Epithelial cell of prostate (primary cell): ENCODE results near the gene NCOA1.

Experiments
- DNase-seq: peaks from one replicate; pipeline ENCODE4 v3.0.0-alpha.2; 2011; ENCODE audit warnings: low read depth, low spot score
- H3K27ac ChIP-seq: fragments of 450-650 bp; 2 replicates; pipeline ENCODE4 v1.5.1; 2017; ENCODE audit warnings: mild to moderate bottlenecking

Gene NCOA1

DNA sequence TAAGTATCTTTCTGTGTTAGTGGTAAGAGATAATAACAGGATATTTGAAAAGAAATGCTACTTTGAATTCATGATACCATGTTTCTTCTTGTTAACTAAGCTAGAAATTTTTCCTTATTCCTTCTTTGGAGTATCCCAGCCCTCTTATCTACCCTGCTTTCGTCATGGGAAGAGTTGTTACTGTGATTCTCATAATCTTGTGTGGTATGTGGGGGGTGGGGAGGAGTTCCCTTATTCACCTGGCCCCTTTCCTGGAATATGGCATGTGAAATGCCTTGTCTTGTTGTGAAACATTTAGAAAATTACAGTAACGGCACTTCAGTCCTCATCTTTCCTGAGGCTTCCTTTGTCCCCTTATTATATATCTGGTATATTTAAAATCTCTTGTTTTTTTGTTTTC, 129.9 kb downstream of the NCOA1 start:
- no peak for DNase-seq
- no peak overlapping the region for H3K27ac ChIP-seq

DNA sequence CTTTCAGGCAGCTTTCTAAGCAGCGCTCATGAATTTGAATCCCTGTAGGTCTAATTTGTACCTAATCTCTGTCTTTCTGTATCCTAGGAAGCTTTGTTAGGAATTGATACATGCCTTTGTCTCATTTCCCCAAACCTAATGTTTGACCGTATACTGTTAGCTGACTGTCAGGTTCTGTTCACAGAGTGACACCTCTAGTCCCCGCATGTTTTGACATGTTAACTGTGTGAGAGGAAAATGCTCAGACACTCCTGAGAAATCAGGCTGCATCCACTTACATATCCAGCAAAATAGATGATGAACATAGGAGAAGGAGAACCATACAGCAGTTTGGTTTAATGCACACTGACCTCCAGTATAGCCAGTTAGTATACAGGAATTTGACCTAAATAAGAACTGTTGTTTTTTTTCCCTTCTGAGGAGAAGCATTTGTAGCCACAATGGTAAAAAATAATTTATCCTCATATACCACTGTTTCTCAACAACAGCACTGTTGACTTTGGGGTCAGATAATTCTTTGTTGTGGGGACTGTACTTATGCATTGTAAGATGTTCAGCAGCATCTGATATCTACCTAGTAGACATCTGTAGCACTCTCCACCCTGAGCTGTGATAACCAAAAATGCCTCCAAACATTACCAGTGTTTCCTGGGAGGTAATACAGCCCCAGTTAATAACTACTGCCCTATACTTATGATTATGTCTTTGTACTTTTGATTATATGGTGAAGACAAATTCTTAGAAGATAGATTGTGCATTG, 130.9 kb downstream of the NCOA1 start:
- DNase-seq = no peak
- no peak overlapping the region for H3K27ac ChIP-seq

DNA sequence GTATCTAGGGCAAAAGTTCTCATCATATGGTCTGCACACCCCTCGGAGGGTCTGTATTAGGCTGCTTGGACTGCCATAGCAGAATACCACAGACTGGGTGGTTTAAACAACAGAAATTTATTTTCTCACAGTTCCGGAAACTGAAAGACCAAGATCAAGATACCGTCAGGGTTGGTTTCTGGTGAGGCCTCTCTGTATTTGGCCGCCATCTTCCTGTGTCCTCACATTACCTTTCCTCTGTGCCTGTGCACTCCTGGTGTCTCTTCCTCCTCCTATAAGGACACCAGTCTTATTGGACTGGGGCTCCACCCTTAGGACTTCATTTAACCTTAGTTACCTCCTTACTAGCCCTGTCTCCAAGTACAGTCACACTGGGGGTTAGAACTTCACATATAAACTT, 132.5 kb downstream of the NCOA1 start:
- no peak for DNase-seq
- H3K27ac ChIP-seq = no peak overlapping the region

DNA sequence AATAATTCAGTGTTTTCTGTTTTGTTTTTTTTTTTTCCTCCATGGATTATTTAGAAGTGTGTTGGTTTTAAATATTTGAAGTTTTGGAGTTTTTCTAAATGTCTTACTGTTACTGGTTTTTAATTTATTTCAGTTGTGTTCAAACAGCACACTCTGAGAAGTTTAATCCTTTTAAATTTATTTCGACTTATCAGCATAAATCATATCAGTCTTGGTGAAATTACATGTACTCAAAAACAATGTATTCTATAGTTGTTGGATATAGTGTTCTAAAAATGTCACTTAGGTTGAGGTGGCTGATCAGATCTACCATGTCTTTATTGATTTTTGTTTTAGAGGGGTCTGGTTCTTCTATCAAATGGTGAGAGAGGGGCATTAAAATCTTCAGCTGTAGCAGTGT, 134.7 kb downstream of the NCOA1 start:
- no peak for DNase-seq
- no peak overlapping the region for H3K27ac ChIP-seq

DNA sequence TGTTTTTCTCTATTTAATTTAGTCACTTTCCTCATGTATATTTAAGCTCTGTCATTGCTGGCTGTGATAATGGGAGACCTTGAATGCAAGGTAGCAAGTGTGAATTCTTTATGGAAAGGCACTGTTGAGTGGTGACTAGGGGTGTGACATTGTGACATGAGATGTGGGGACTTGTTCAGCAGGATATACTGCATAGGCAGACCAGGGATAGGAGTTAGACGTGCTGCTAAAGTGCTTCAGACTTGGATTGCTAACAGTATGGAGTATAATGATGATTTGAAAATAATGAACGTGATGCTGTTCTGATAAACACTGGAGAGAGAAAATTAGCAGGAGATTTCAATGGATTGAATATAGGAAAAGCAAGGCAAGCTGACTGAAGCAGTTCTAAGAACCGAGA, 135.1 kb downstream of the NCOA1 start:
- no peak for DNase-seq
- H3K27ac ChIP-seq = no peak overlapping the region

DNA sequence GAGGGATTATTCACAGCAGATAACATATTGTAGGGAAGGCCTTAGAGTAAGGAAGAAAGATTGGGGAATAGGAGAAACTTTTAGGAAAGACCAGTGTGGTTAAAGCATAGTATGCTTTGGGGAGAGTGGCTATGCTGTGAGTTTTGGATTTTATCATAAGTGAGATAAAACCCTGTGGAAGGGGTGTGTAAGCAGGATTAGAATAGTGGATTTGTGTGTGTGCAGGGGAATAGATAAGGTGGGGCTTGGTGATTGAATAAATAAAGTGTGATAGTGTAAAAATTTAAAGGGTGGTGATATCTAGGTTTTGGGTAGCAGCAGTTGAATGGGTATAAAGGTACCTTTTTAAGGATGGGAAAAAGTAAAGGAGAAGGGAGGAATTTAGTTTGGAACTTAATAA, 137.7 kb downstream of the NCOA1 start:
- H3K27ac ChIP-seq = no peak overlapping the region
- no peak for DNase-seq

DNA sequence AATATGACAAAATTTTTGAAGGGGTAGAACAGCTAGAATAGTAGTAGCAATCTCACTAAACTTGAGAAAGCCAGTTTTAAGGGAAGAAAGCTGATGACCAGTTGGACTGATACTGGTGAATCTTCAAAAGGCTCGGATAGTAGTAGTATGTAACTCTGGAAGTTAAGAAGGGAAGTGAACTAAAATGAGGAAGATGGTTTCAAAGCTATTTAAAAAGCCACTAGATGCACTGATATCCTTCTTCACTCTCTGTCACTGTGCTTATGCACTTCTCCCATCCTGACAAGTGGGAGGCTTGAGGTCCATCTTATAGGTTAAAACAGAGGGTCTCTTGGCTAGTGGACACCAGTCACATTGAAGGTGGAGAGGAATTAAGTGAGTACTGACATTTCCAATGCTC, 141.1 kb downstream of the NCOA1 start:
- no peak overlapping the region for H3K27ac ChIP-seq
- DNase-seq = no peak

DNA sequence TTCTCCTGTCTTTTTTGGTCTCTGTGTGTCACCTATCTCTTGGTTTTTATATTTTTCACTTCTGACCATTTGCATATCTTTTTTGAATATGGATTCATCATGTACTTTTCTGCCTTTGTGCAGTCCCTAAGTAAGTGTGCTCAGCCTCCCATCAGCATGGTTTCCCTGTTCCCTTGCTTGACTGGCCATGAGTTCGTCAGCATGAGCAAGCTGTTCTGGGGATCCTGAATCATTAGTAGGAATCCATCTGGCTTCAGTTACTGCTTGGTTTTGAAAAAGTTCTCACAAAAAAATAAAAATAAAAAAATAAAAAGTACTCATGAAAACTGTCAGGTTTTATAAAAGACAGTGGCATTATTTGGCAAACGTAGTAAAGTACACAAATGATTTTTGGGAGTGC, 144.1 kb downstream of the NCOA1 start:
- no peak for DNase-seq
- no peak overlapping the region for H3K27ac ChIP-seq

DNA sequence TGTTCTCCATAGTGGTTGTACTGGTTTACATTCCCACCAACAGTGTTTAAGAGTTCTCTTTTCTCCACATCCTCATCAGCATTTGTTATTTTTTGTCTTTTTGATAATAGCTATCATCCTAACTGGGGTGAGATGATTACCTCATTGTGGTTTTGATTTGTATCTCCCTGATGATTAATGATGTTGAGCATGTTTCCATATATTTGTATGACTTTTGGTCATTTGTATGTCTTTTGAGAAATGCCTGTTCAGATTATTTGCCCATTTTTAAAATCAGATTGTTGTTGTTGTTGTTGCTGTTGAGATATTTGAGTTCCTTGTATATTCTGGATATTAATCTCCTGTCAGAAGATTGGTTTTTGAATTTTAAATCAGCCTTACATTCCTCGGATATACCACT, 147.5 kb downstream of the NCOA1 start:
- H3K27ac ChIP-seq = no peak overlapping the region
- DNase-seq = no peak

DNA sequence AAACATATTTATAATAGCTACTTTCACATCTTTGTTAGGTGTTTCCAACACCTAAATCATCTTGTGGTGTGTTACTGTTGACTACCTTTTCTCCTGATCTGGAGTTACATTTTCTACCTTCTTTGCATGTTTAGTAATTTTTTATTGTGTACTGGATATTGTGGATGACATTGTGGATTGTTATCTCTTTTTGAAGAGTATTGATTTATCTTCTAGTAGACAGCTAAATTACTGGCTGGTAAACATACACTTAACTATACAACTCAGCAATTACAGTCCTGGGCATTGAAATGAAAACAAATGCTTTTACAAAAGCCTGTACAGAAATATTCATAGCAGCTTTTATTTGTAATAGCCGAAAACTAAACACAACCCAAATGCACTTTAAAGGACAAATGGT, 151.3 kb downstream of the NCOA1 start:
- no peak for DNase-seq
- no peak overlapping the region for H3K27ac ChIP-seq

DNA sequence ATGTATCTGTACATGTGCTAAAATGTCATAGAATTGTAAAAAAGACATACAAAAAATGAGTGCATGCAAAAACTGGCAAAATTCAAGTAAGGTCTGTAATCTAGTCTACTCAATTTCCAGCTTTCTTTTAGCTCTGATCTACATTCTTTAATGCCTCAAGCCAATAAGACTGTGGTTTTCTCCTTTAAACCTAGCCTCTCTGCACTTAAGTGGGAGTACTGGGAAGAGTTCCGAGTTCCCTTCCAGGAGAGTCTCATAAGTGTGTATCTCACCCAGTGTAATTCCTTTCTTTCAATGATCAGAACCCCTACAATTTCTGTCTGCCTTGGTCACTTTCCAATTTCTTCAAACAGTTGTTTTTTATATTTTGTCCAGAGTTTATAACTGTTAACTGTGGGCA, 152.0 kb downstream of the NCOA1 start:
- H3K27ac ChIP-seq = no peak overlapping the region
- DNase-seq = no peak

DNA sequence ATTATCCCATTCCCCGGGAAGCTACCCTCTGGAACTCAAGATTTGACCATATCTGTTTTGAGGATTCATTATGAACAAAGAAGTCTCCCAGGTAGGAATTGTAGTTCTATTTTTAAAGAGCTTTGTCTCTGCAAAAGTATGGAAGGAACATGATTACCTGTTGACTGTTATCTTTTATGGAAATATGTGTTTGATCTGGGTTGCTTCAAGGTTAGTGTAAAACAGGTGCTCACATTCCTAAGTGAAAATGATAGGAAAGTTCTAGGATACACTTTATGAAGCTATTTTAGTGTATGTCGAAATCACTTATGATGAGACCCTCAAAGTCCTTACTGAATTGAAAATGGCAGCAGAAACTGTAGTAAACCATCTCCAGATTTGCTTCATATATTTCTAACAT, 153.0 kb downstream of the NCOA1 start:
- DNase-seq = no peak
- no peak overlapping the region for H3K27ac ChIP-seq

DNA sequence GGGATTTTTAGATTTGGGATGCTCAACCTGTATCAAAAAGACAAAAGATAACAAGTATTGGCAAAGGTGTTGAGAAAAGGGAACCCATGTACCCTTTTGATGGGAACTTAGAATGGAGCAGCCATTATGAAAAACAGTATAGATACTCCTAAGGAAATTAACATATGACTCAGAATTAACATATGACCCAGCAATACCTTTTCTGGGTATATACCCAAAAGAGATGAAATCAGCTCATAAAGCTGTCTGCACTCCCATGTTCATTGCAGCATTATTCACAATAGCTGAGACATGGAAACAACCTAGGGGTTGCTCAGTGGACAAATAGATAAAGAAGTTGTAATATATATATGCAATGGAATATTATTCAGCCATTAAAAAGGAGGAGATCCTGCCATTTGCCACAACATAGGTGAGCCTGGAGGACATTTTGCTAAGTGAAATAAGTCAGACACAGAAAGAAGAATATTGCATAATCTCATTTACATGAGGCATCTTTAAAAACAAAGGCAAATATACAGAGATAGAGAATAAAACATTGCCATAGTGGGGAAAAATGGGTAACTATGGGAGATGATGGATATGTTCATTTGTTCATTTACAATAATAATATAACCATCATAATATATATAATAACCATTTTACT, 160.1 kb downstream of the NCOA1 start:
- DNase-seq = no peak
- H3K27ac ChIP-seq = no peak overlapping the region

DNA sequence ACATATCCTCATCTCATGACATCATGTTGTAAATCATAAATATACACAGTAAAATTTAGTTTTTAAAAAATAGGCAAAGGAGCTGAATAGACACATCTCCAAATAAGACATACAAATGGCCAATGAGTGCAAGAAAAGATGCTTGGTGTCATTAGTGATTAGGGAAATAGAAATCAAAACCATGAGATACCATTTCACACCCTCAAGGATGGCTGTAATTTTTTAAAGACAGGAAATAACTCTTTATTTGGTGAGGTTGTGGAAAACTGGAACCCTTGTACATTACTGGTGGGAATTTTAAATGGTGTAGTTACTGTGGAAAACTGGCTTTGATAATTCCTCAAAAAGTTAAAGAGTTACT, 160.6 kb downstream of the NCOA1 start:
- no peak for DNase-seq
- no peak overlapping the region for H3K27ac ChIP-seq

DNA sequence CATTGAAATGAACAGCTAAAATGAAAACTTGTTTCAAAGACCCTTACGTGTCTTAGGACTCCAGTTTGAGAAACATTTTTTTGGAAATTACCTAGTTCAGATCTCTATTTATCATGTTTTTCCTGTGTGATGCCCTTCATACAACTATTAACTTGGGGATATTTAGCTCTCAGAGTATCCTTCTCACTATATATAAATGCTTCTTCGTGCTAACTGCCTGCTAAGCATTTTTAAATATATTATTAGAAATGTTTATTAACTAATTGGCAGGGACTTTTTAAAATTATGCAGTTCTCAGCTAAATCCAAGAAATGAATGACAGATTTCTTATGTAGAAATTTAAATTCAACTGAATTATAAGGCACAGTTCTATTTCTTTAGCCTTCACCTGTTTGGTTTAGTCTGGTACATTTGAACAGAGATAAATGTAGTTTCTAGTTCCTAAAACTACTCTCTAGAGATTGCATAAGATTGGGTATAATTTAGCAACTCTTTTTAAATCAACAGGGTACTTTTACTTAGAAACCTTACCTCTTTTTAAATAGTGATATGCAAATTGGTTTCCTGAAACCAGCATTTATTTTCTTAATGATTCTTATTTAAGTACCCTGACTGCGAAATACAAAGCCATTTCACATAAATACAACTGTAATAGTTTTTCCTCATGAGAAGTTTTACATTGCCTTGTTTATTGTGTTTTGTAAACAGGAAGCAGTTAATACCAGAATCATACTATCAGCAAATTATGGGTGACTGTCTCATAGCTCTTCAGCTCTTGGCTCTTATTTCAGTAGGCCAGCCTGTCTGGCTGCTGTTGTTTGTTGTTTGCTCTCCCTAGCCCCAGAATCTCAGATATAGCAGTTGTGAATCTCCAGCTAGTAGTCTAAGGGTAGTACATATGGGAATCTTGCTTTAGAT, 161.5 kb downstream of the NCOA1 start:
- no peak overlapping the region for H3K27ac ChIP-seq
- DNase-seq = no peak

DNA sequence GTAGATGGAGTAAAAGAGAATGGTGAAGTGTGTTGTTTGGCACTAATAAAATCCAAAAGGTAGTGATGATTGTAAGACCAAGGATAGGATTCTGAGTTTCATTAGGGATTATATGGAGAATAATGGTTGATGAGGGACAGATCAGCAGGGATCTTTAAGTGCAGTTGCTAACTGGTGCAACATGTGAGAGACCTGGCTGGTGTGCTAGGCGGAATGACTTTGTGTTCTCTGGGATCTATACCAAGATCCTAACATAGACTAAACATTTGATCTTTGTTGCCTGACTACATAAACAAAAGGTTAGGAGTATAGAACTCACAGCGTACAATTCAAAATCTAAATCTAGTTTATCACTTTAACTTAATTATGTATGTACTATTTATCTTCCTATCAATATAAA, 166.8 kb downstream of the NCOA1 start:
- no peak overlapping the region for H3K27ac ChIP-seq
- DNase-seq = no peak

DNA sequence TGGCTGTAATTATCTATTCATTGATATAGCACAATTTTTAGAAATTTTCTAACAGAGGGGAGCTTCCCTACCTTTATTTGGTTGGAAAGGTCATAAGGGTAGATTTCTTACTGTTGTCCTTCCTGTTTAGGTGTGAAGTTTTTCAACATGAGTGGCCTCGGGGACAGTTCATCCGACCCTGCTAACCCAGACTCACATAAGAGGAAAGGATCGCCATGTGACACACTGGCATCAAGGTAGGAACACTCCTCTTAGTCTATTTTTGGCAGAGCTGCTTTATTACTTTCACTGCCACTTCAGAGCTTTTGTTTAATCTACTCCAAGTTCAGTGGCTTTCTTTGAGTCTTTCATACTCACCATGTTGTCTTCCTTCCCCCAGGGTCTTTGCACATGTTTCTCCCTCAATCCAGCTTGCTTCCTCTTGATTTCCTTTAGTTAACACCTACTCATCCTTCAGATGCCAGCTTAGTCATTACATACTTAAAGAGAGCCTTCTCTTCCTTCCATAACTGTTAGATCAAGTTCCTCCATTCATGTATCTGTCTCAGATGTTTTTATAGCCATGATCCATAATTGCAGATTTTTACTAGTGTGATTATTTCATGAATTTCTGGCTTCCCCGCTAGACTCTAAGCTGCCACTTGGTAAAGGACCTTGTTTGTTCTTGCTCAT, 167.6 kb downstream of the NCOA1 start:
- no peak for DNase-seq
- no peak overlapping the region for H3K27ac ChIP-seq

DNA sequence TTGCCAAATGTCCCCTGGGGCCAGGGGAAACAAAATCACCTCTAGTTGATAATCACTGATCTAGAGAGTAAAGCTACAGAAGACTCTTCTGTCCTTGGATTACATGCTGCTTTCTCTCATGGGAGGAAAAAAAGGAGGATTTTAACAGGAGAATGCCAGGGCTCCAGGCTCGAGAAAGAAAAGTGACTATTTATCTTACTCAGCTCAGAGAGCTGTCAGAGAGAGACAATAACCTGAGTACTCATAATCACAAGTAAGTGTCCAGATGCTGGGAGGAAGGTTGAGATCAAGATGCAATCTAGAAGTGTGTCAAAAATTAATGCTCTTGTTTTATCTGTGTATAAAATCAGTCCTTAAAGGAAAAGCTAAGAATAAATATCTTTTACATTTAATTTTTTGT, 168.8 kb downstream of the NCOA1 start:
- no peak overlapping the region for H3K27ac ChIP-seq
- DNase-seq = no peak

DNA sequence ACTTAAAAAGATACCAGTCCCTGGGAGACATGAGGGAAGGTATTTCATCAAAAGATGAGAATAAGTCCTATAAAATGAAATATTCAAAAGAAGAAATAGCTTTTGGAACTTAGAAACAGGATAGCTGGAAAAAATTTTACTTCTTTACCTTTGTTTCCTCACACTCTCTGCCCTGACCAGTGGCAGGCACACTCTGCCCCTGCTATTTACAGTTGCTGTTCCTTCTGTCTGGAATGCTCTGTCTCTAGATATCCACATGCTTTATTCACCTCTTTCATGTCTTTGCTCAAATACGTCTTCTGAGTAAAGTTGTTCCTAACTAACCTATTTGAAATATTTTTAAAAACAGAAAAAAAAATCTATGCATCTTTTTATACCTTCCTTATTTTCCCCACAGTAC, 176.5 kb downstream of the NCOA1 start:
- no peak for DNase-seq
- H3K27ac ChIP-seq = no peak overlapping the region

DNA sequence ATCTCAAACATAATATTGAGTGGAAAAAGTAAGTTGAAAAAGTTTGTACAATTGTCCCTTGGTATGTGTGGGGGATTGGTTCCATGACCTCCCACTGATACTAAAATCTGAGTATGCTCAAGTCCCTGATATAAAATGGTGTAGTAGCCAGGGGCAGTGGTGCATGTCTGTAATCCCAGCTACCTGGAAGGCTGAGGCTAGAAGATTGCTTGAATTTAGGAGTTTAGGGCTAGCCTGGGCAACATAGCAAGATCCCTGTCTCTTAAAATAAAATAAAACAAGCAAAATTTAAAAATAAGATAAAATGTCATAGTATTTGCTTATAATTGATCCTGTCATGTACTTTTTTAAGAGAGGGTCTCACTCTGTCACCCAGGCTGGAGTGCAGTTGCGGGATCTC, 180.2 kb downstream of the NCOA1 start:
- no peak overlapping the region for H3K27ac ChIP-seq
- DNase-seq = no peak

DNA sequence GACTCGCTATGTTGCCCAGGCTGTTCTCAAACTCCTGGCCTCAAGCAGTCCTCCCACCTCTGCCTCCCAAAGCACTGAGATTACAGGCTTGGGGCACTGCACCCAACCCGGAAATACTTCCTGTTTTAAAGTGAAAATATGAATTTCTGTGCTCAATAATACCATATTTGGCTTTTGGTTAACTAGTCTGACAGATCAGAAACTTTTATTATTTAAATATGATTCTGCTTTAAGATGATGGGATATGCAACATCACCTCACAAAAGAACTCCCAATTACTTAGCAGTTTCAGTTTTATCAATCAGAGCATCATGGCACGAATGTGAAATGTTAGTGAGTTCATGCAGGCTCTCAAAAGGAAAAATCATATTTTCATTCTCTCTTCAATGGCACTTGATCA, 181.5 kb downstream of the NCOA1 start:
- no peak for DNase-seq
- H3K27ac ChIP-seq = no peak overlapping the region
